HG02970 (cell line): ENCODE results near the gene DRICH1.
"Not testable (repeated sequence)": the region's sequence is repeated elsewhere in the genome, so short reads cannot be mapped to it uniquely, and the experiment has no call there.

Source experiments
- ATAC-seq: cut with Tn5 transposase; IDR thresholded peaks from one replicate; pipeline ENCODE4 v1.9.1; 2021; ENCODE audit warnings: mild to moderate bottlenecking, moderate library complexity, moderate number of reproducible peaks; ENCODE audit not compliant: unreplicated experiment, low FRiP score

The DRICH1 gene

DNA sequence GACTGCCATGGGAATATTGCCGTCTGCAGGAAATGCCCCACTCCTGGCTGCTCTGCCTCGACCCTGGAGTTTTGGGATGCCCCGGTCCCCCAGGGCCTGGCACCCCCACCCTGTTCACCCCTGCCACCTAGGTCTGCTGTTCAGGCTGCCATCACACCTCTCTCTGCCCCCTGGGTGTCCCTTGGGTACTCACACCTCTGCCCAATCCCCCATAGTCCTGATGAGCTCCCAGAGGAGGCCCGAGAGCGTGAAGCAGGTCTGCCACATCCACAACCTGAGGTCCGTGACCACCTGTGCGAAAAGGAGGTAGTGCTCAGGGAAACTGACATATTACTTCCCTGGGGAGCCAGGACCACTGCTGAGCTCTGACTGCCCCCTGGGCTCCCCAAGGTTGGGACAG is 20.2 kb upstream of the DRICH1 start:
- no peak for ATAC-seq

DNA sequence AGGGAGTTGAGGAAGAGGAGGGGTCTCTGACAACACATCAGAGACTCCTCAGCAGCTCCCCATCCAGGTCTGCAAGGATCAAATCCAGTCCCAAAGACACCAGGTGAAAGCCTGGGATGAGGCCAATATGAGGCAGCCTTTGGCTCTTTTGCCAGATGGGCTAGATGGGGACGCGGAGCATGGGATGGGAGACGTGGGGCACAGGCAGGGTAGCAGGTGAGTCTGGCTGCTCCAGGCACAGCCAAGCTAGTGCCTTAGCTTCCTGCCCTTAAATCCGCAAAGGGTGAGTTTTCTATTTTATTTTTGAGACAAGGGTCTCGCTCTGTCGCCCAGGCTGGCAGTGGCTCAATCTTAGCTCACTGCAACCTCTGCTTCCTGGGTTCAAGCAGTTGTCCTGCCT is 19.6 kb upstream of the DRICH1 start:
- no peak for ATAC-seq

DNA sequence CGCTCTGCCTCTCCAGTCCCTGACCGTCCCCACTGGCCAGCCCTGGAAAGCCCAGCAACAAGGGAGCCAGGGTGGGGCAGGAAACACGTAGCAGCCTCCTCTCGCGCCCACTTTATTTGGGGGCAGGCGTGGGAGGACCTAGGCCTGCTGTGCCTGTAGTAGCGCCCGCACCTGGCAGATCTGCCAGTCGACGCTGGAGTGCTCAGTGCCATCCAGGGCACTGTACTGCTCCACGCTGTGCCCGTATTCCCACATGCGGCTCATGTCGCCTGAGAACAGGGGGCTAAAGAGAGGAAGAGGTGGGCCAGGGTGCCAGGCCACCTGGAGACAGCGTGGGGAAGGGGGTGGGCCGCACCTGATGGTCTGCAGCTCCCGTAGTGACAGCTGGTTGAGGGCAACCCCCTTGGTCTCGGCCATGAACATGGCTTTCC is 17.0 kb upstream of the DRICH1 start:
- ATAC-seq: no peak

DNA sequence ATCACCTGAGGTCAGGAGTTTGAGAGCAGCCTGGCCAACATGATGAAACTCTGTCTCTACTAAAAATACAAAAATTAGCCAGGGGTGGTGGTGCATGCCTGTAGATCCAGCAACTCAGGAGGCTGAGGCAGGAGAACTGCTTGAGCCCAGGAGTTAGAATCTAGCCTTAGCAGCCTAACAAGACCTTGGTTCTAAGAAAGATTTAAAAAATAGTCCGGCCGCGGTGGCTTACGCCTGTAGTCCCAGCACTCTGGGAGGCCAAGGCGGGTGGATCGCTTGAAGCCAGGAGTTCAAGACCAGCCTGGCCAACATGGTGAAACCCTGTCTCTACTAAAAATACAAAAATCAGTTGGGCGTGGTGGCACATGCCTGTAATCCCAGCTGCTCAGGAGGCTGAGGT is 14.4 kb upstream of the DRICH1 start:
- not testable (repeated sequence) for ATAC-seq

DNA sequence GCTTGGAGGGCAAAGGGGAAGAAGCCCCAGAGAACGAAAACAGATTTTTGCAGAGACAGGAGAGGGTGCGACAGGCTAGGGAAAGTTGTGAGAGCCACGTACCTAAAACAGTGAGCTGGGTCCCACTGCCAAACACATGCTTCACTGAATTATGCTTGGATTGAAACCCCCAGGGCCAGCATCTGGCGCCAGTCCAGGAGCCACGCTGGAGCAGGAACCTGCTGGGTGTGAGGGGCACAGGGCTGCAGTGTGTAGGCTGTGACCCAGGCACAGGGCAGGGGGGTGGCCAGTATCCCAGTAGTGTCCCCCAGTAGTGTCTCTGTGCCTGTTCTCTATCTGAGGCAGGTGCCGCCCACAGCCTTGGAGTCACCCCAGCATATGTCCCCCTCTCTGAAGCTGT is 8.1 kb upstream of the DRICH1 start:
- ATAC-seq: not testable (repeated sequence)

DNA sequence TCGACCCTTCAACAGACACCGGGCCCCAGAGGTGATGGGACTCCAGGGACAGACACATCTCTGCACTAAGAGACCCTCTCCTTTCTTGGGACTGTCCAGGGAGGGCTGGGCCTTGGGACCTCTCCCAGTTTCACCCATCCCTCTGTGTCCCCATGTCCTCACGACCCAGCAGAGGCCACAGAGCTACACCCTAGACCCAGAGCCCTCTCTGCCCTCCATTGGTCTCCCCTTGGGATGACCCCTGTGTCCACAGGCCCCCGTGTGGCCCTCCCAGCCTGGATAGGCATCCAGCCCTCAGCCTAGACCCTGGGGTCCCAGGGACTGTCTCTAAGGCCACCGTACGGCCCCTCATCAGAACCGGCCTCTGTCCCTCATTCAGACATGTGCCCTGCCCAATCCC is 7.5 kb upstream of the DRICH1 start:
- no peak for ATAC-seq

DNA sequence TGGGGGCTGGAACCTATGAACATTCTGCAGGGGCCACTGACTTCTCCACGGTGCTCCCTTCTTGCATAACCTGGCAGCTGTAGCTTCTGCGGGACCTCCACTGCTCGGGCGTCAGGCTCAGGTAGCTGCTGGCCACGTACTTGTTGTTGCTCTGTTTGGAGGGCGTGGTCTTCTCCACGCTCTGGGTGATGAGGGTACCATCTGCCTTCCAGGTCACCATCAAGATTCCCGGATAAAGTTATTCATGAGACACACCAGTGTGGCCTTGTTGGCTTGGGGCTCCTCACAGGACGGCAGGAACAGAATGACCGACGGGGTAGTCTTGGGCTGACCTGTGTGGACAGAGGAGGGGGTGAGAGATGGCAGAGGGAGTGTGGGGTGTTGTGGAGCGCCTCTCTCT is 6.5 kb upstream of the DRICH1 start:
- ATAC-seq: no peak

DNA sequence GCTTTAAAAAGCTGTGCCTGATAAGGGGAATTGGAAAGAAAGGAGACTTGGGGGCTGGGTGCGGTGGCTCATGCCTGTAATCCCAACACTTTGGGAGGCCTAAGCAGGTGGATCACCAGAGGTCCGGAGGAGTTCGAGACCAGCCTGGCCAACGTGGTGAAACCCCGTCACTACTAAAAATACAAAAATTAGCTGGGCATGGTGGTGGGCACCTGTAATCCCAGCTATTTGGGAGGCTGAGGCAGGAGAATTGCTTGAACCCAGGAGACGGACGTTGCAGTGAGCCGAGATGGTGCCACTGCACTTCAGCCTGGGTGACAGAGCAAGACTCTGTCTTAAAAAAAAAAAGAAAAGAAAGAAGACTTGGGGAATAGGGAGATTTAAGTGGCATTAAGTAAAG is 3.2 kb upstream of the DRICH1 start:
- not testable (repeated sequence) for ATAC-seq

DNA sequence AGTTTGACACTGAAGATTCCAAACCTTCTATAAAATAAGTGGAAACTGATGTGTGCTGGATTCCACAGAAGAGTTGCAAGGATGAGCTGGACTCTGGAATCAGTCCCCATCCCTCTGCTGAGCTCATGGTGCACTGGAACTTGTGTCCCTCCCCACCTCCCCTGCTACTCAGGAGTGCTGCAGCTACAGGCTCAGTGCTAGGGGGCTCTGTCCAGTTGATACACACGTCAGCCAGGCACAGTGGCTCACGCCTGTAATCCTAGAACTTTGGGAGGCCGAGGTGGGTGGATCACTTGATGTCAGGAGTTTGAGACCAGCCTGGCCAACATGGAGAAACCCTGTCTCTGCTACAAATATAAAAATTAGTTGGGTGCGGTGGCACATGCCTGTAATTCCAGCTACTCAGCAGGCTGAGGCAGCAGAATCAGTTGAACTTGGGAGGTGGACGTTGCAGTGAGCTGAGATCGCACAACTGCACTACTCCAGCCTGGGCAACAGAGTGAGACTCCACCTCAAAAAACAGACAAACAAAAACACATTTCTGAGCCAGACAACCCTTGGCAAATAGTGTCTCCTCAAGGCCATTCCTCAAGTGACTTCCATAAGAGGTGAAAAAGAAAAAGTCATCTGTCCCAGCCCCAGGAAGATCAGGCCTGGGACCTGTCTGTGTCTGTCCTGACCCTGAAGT is 3.9 kb downstream of the DRICH1 start:
- ATAC-seq: not testable (repeated sequence)

DNA sequence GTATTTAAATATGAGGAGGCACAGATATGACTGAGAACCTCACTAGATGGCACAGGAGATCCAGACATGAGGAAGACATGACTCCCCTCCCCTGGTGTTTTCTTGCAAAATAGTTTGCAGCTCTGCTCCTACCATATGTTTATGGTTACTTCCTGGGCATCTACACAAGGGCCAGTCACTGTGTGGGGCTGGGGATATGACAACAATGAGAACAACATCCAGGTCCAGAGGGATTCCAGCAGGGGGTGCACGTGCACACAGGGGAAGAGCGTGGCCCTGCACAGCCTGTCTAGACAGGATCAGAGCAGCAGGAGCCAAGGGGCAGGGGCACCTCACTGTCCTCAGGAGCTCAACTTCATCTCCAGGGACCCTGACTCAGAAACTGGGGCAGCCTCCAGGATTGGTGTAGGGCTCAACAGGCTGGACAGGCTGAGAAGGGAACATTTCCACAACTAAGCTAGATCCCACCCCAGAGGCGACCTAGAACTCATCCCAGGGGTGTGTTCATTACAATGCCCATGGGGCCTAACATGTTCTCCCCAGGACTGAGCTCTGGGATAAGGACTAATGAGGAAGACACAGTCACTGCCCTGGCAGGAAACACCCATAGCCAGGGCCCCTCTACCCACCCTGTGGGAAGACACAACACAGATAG is 4.6 kb downstream of the DRICH1 start:
- not testable (repeated sequence) for ATAC-seq

DNA sequence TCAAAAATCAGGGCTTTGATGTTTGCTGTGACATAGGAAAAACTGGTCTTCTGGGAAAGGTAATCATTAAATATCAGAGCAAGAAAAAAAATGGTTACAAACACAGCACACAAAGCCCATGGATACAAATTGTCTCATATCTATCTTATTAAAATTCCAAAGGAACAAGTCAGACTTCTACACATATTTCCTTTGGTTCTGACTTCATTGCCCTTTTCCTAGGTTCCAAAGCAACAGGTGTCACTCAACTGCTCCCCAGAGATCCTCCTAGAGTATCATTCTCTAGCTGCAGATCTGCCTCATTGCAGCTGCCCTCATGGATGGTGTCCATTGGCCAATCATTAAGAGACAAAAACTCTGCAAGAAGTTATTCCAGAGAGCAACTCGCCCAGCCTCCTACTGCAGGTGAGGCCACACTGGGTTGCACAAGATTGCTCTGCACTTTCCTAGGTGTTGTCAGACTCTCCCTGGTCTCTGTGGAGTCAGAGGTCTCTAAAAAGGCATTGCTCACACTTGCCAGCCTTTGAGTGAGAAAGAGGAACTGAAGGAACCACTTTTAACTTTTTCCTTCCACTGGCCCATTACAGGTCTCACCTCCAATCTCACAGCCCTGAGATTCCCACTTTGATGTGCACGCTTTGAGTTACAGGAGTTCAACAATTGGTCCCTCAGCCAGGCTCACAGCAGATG is 5.7 kb downstream of the DRICH1 start:
- ATAC-seq: no peak

DNA sequence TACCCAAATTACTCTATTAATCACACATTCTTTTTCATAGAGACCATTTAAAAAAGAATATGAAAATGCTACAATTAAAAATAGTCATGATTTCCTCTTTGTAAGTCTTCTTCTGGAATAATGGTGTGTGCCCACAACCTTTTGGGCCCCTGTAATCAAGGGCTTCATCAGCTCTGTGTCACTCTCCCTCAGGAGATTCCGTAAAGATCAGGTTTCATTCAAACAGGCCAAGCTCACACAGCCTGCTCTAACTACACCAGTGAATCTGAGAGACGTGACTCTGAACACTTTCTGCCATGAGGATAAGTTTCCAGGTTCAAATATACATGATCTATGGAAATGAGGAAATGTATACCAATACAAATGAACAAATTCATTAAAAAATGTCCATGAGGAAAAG is 9.5 kb downstream of the DRICH1 start:
- no peak for ATAC-seq

DNA sequence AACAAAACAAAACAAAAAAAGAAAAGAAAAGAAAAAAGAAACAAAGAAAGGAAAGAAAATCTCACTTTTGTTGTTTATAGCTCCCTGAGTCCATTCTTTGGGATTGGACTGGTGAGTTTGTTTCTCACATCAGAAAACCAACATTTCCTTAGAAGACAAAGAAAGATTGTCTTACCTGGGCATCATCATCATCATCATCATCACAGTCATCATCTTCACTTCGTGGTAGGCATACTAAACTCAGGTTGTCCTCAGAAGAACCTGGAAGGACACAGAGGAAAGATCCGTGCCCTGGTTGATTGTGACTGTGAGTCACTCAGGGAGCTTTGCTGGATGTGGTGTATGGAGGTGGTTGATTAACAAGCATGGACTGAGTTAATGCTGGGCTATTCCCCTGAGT is 10.2 kb downstream of the DRICH1 start:
- not testable (repeated sequence) for ATAC-seq

DNA sequence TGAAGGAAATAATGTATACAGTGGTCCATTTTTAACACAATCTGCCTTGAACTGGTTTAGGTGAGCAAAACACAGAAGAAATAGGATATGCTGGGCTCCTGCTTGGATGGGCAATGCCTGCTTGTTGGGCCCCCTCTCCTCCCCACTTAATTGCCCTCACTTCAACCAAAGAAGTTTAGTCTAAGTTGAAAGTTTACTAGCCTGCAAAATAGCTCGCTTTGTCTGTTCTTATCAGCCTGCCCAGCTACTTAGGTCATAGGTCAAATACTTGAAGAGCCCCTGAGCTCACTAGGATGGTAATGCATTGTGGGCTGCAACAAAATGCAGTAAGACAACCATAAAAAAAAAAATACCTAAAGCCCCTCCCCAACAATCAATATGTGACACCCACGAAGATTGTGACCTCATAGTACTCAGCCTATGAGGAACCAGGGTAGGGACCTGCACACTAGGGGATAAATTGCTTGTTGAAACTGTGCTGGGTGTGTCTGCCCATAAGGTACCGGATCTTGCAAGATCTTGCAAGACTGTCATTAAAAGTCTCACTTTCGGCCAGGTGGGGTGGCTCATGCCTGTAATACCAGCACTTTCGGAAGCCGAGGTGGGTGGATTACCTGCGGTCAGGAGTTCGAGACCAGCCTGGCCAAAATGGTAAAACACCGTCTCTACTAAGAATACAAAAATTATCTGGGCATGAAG is 10.9 kb downstream of the DRICH1 start:
- ATAC-seq: no peak

DNA sequence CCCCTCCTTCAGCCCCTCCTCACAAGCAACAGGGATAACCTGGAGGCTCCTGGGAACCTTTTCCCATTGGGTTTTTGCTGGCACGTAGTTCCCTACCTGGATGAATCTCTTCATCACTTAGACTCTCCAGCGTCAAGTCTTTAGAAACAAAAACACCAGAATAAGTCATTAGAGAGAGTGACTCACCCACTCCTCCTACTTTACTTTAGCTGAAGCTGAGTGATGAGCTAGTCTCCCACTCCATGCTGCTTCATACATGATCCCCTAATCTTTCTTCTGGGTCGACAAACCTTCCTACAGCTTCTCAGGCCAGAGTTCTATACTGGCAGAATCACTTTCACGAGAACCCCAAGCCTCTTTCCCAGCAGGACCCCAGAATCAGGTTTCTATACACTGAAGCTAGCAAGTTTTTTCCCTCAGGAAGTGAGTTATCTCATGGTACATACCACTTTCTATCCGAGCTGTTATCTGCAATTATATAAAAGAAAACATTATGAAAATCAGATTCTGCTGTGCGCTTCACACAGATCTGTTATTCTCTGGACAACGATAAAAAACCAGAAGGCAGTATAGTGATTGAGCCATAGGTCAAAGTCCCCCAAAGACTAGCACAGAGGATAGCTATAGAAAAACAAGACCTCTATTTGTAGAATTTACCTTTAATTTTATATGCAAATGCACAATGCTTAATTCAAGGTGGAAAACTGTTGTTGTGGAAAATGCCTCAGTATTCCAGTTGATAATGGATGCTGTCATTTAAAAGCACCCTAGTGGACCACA is 18.7 kb downstream of the DRICH1 start:
- ATAC-seq: no peak

DNA sequence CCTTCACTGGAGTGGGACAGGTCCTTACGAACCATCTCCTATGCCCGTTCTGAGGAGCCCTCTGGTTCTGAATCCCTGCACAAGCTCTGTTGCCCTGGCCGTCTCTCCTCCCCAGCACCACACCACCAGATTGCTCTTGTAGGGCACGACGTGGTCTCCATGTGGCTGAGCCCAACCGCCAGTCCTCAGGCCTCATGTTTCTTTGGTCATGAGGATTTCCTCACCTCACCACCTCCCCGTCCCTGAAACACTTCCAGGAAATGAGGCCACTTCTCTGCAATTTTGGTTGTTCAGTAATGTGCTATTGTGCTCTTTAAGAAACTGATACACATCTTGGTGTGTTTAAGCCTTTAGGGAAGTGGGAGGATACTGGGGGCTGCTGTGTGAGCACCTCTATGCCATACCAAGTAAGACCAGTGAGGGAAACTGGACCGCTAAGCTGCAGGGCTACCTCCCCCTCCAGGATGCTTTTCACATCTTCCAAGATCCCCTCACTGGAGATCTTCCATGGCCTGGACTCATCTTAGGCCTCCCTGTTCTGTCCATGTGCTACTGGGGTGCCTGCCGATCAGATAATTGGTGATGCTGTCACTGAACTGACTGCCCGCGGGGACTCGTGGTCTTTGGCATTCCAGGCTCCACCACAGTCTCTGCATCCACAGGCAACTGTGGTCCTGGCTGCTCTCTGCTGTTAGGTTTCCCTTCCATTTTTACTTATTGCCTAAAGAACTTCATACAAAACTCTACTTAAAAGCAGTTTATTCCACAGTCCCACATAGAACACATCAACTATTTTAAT is 21.9 kb downstream of the DRICH1 start:
- no peak for ATAC-seq

DNA sequence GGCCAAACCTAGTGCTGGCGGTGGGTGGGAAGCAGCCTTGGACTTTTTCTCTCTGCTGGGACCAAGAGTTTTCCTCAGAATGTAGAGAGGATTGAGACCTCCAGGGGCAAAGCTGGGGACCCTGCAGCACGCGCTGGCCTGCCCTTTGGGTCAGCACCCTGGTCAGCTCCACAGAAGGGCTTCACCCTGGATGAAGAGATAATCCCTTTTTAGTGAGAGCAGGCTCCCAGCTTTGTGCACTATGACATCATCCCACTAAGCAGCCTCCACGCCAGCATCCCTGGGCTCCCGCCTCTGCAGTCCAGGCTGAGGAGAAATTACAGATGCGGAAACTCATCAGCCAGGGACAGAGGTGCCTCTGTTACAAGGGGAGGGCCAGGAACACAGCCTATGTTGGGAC is 23.5 kb downstream of the DRICH1 start:
- no peak for ATAC-seq

DNA sequence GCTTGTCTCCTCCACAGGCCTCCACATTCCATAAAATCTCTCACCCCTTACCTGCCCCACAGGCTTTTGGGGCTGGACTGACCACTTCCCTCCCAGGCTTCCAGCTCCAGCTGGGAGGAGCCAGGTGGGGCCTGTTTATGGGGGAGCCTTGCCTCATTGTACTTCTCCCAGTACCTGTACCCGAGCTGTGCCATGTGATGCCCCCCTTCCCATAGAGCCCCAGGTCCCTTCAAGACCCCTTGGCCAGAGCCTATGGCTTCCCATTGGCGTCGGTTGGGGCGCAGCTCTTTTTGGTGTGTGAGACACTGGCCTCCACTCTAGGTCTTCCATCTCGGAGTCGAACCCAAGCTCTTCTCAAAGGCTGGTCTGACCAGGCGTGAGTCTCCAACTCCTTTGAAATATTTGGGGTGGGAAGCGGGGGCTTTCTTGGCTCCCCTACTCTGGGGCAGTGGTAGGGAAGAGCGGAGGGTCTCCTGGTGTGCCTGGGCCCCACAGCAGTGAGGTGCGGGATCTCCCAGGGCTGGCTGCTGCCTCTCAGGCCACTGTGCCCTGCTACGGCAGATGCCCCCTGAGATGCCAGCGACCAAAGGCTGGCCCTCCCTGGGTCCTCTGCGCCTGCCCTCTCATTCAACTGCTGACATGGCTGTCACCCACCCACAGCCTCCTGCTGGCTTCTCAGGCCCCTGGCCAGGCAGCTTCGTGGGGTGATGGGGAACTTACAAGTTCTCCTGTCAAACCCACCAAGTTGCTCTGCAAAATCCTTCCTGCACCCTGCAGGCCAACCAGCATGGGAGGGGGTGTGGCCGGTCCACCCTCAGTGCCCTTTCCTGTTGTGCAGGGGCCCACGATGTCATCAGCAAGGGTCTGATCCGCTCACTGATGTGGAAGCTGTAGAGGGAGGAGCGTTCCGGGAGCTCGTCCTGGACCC is 25.7 kb downstream of the DRICH1 start:
- ATAC-seq: no peak
